ENCODE data around the gene FBXW8. TPM values are rescaled to one million over a fixed set of nuclear protein-coding genes. Genes with fewer than 3 reads are reported as not detected.

The FBXW8 gene
- total RNA-seq, result 14.9 and 17.4 TPM in 2 replicates

GRCh38 chr12:116910645-116911451 lies at the start of gene FBXW8:
FBXW8 (plus strand) TSS chr12:116910950; CDS start chr12:116911038, 88 bp downstream.

GRCh38 chr12:116881325-116881876 lies 29.3 kb upstream of the FBXW8 start, which contains the start of gene HRK:
HRK (minus strand) TSS chr12:116881441; CDS start chr12:116881307, 134 bp downstream.

Other genes with a start within 250 kb of the FBXW8 start
- gene SPRING1, start 172.9 kb upstream of the FBXW8 start, total RNA-seq, result 12.1 and 17.5 TPM in 2 replicates
- 0.74 and 1.3 TPM in 2 replicates for gene RNFT2, start 172.6 kb upstream of the FBXW8 start, total RNA-seq
- gene HRK, start 29.5 kb upstream of the FBXW8 start, total RNA-seq, result not detected in 2 replicates
- gene TESC, start 188.5 kb downstream of the FBXW8 start, total RNA-seq, result not detected in 2 replicates

Data from smooth muscle cell of bladder (primary cell).